ENCODE results near the gene SLC41A3.
A peak's percentile ranks its signal among the peaks of the same experiment; 100 is the strongest.

- TF ChIP-seq CTCF (IDR thresholded peaks at IDR 0.05) (peak; percentile 38), ZFX (IDR thresholded peaks at IDR 0.05; ENCODE audit: borderline replicate concordance) (no peak)
These were observed 30.0 kb upstream of the SLC41A3 start for GRCh38 chr3:126113733-126114442.

All from 22Rv1 (cell line).